Ovary (tissue), 3 donors: Measurements from ENCODE around the gene ABCA8.

Source experiments
- CTCF ChIP-seq, 3 donors: fragments of 450-650 bp in 2 of 3; fragments of 200-600 bp in 1 of 3; IDR thresholded peaks; one replicate each; pipeline versions ENCODE4 v1.5.1 to v1.8.0; 2016 to 2022; ENCODE audit warnings: antibody characterized with exemption in 3 of 3, mild to moderate bottlenecking in 1 of 3
- EP300 ChIP-seq: sonication (generic); formaldehyde crosslinking; IDR thresholded peaks from one replicate; pipeline ENCODE4 v1.6.1; 2017; ENCODE audit warnings: antibody characterized with exemption
- POLR2A ChIP-seq: fragments of 450-650 bp; IDR thresholded peaks from one replicate; pipeline ENCODE4 v1.6.1; 2017; ENCODE audit warnings: antibody characterized with exemption, mild to moderate bottlenecking, moderate library complexity
- donor health status: DM: no; HTN: no; CAD: no.

- no peak for TF ChIP-seq CTCF (IDR thresholded peaks at IDR 0.05)
- no peak for TF ChIP-seq EP300
- no peak for TF ChIP-seq POLR2A
Measured at GRCh38 chr17:68927516-68927915, 27.7 kb downstream of the ABCA8 start.
